ENCODE data around the gene ARHGAP5.

Gene ARHGAP5

GRCh38 chr14:32074887-32075572 is 2.1 kb upstream of the ARHGAP5 start:
- DNase-seq (ENCODE audit: low read depth) = no peak
- no peak for TF ChIP-seq CTCF (IDR thresholded peaks at IDR 0.05; ENCODE audit: insufficient read depth, low read depth, low read length, missing control alignments)
- H3K4me3 ChIP-seq (ENCODE audit: low read length) = peak overlapping the region; percentile 60

- peak overlapping the region; percentile 60 for H3K4me3 ChIP-seq (ENCODE audit: low read length)
- DNase-seq (ENCODE audit: low read depth) = peak; percentile 23
- TF ChIP-seq CTCF (IDR thresholded peaks at IDR 0.05; ENCODE audit: insufficient read depth, low read depth, low read length, missing control alignments) = no peak
Observed at GRCh38 chr14:32075672-32076277, 1.3 kb upstream of the ARHGAP5 start.

GRCh38 chr14:32076278-32077080 is 625 bp upstream of the ARHGAP5 start:
- peak overlapping the region; percentile 86 for H3K4me3 ChIP-seq (ENCODE audit: low read length)
- TF ChIP-seq CTCF (IDR thresholded peaks at IDR 0.05; ENCODE audit: insufficient read depth, low read depth, low read length, missing control alignments) = no peak
- DNase-seq (ENCODE audit: low read depth) = peak; percentile 98

GRCh38 chr14:32078023-32078857 is 1.1 kb downstream of the ARHGAP5 start:
- peak; percentile 50 for DNase-seq (ENCODE audit: low read depth)
- H3K4me3 ChIP-seq (ENCODE audit: low read length) = peak overlapping the region; percentile 86
- TF ChIP-seq CTCF (IDR thresholded peaks at IDR 0.05; ENCODE audit: insufficient read depth, low read depth, low read length, missing control alignments) = no peak

GRCh38 chr14:32078858-32079216 is 1.7 kb downstream of the ARHGAP5 start:
- TF ChIP-seq CTCF (IDR thresholded peaks at IDR 0.05; ENCODE audit: insufficient read depth, low read depth, low read length, missing control alignments) = no peak
- peak; percentile 79 for DNase-seq (ENCODE audit: low read depth)

GRCh38 chr14:32079264-32079663 is 2.2 kb downstream of the ARHGAP5 start:
- DNase-seq (ENCODE audit: low read depth) = no peak
- peak overlapping the region; percentile 86 for H3K4me3 ChIP-seq (ENCODE audit: low read length)
- no peak for TF ChIP-seq CTCF (IDR thresholded peaks at IDR 0.05; ENCODE audit: insufficient read depth, low read depth, low read length, missing control alignments)

More at GRCh38 chr14:32078858-32079216, 1.7 kb downstream of the ARHGAP5 start:
- peak overlapping the region; percentile 86 for H3K4me3 ChIP-seq (ENCODE audit: low read length)
